ENCODE measurements around the gene DCAF15. TPM values are rescaled to one million over a fixed set of nuclear protein-coding genes. Genes with fewer than 3 reads are reported as not detected.
"Not testable (repeated sequence)": the region's sequence is repeated elsewhere in the genome, so short reads cannot be mapped to it uniquely, and the experiment has no call there.

The DCAF15 gene
- total RNA-seq, 1 donor from 2014 or later = 85.6 TPM

- no peak for DNase-seq (ENCODE audit: low read depth, low spot score)
- H3K36me3 Mint-ChIP-seq (ENCODE audit: low read depth) = peaks cover 4% of the 10 kb centered on the region
- TF ChIP-seq CTCF (conservative IDR thresholded peaks at IDR 0.05) = no peak
- no peak overlapping the region for H3K27ac Mint-ChIP-seq (ENCODE audit: unreplicated experiment)
- H3K27me3 Mint-ChIP-seq (ENCODE audit: low read depth) = no peaks in the 10 kb centered on the region
- peaks cover 7% of the 10 kb centered on the region for H3K4me1 Mint-ChIP-seq
- H3K4me3 Mint-ChIP-seq = no peak overlapping the region
- H3K9me3 Mint-ChIP-seq = no peaks in the 10 kb centered on the region
These were observed 17.6 kb downstream of the DCAF15 start for GRCh38 chr19:13969897-13970296.

- H3K27ac Mint-ChIP-seq (ENCODE audit: unreplicated experiment); H3K4me3 Mint-ChIP-seq; H3K36me3 Mint-ChIP-seq (ENCODE audit: low read depth); H3K9me3 Mint-ChIP-seq; H3K27me3 Mint-ChIP-seq (ENCODE audit: low read depth); DNase-seq (ENCODE audit: low read depth, low spot score); H3K4me1 Mint-ChIP-seq: not testable (repeated sequence)
These were observed 19.6 kb downstream of the DCAF15 start for GRCh38 chr19:13971868-13972267.

- no peak for TF ChIP-seq CTCF (conservative IDR thresholded peaks at IDR 0.05)
- H3K27me3 Mint-ChIP-seq (ENCODE audit: low read depth) = no peaks in the 10 kb centered on the region
- no peaks in the 10 kb centered on the region for H3K9me3 Mint-ChIP-seq
- H3K27ac Mint-ChIP-seq (ENCODE audit: unreplicated experiment) = peak overlapping the region; percentile 27
- H3K4me1 Mint-ChIP-seq = peaks cover 7% of the 10 kb centered on the region
- DNase-seq (ENCODE audit: low read depth, low spot score) = no peak
- peaks cover 6% of the 10 kb centered on the region for H3K36me3 Mint-ChIP-seq (ENCODE audit: low read depth)
- H3K4me3 Mint-ChIP-seq = no peak overlapping the region
These were observed 20.3 kb downstream of the DCAF15 start for GRCh38 chr19:13972368-13973155.

GRCh38 chr19:13973479-13973878 lies 21.2 kb downstream of the DCAF15 start:
- DNase-seq (ENCODE audit: low read depth, low spot score); H3K4me1 Mint-ChIP-seq; H3K36me3 Mint-ChIP-seq (ENCODE audit: low read depth); H3K4me3 Mint-ChIP-seq; H3K27me3 Mint-ChIP-seq (ENCODE audit: low read depth); H3K9me3 Mint-ChIP-seq; H3K27ac Mint-ChIP-seq (ENCODE audit: unreplicated experiment): not testable (repeated sequence)

GRCh38 chr19:13974073-13974472 lies 21.8 kb downstream of the DCAF15 start:
- no peaks in the 10 kb centered on the region for H3K9me3 Mint-ChIP-seq
- peaks cover 7% of the 10 kb centered on the region for H3K4me1 Mint-ChIP-seq
- H3K36me3 Mint-ChIP-seq (ENCODE audit: low read depth) = peaks cover 3% of the 10 kb centered on the region
- peak overlapping the region; percentile 18 for H3K4me3 Mint-ChIP-seq
- TF ChIP-seq CTCF (conservative IDR thresholded peaks at IDR 0.05) = no peak
- H3K27ac Mint-ChIP-seq (ENCODE audit: unreplicated experiment) = no peak overlapping the region
- no peaks in the 10 kb centered on the region for H3K27me3 Mint-ChIP-seq (ENCODE audit: low read depth)
- DNase-seq (ENCODE audit: low read depth, low spot score) = no peak

- no peak for TF ChIP-seq CTCF (conservative IDR thresholded peaks at IDR 0.05)
- Mint-ChIP-seq H3K36me3 (ENCODE audit: low read depth) (peaks cover 2% of the 10 kb centered on the region), H3K4me3 (peak overlapping the region; percentile 17), H3K4me1 (peaks cover 13% of the 10 kb centered on the region), H3K27me3 (ENCODE audit: low read depth) (no peaks in the 10 kb centered on the region), H3K9me3 (no peaks in the 10 kb centered on the region), H3K27ac (ENCODE audit: unreplicated experiment) (no peak overlapping the region)
- no peak for DNase-seq (ENCODE audit: low read depth, low spot score)
These were observed 23.6 kb downstream of the DCAF15 start for GRCh38 chr19:13975870-13976269.
